Lower leg skin (tissue), 3 donors: ENCODE results near the gene ATL1.

Source experiments
- POLR2A ChIP-seq, 2 donors: fragments of 450-650 bp; IDR thresholded peaks; one replicate each; pipeline ENCODE4 v1.6.1; 2016 to 2017; ENCODE audit warnings: antibody characterized with exemption in 2 of 2, mild to moderate bottlenecking in 1 of 2, moderate library complexity in 1 of 2
- TF ChIP-seq, protein P1 (sequence below), 3 donors: fragments of 450-650 bp; IDR thresholded peaks; one replicate each; pipeline ENCODE4 v1.5.1; 2016; ENCODE audit warnings: antibody characterized with exemption in 3 of 3, mild to moderate bottlenecking in 3 of 3, moderate library complexity in 2 of 3

DNA sequence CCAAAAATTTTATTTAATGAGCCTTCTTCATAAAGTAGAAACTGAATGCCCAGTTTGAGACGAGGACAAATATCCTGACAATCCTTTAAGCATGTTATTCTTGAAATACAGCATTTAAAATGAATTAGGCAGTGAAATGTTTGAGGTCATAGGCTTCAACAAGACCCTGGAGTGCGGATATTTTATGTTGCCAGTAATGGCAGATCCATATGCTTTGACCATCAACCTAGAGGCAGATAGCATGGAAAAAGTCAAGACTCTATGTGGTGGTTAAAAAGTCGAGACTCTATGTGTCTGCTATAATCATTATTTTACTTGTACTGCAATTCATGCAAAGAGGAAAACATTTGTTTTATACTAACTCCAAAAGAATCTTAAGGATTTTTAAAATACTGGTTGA, 25.5 kb upstream of the ATL1 start:
- TF ChIP-seq, protein P1, sequence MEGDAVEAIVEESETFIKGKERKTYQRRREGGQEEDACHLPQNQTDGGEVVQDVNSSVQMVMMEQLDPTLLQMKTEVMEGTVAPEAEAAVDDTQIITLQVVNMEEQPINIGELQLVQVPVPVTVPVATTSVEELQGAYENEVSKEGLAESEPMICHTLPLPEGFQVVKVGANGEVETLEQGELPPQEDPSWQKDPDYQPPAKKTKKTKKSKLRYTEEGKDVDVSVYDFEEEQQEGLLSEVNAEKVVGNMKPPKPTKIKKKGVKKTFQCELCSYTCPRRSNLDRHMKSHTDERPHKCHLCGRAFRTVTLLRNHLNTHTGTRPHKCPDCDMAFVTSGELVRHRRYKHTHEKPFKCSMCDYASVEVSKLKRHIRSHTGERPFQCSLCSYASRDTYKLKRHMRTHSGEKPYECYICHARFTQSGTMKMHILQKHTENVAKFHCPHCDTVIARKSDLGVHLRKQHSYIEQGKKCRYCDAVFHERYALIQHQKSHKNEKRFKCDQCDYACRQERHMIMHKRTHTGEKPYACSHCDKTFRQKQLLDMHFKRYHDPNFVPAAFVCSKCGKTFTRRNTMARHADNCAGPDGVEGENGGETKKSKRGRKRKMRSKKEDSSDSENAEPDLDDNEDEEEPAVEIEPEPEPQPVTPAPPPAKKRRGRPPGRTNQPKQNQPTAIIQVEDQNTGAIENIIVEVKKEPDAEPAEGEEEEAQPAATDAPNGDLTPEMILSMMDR (IDR thresholded peaks at IDR 0.05), result no peak
- no peak for TF ChIP-seq POLR2A (IDR thresholded peaks at IDR 0.05)
